Lower leg skin (tissue), 4 donors: ENCODE measurements around the gene SAMD10. TPM values are rescaled to one million over a fixed set of nuclear protein-coding genes. Genes with fewer than 3 reads are reported as not detected.

Experiments used
- DNase-seq, 2 donors: peaks; one replicate each; pipeline ENCODE4 v3.0.0-alpha.2; 2019; ENCODE audit warnings: low spot score in 2 of 2
- H3K4me3 ChIP-seq: fragments of 200-600 bp; sonication (generic); 2 replicates; pipeline ENCODE4 v1.5.1; 2017; ENCODE audit warnings: mild to moderate bottlenecking, low read depth; ENCODE audit not compliant: poor library complexity, severe bottlenecking
- POLR2A ChIP-seq, 2 donors: fragments of 450-650 bp; IDR thresholded peaks; one replicate each; pipeline ENCODE4 v1.6.1; 2016 to 2017; ENCODE audit warnings: antibody characterized with exemption in 2 of 2, mild to moderate bottlenecking in 1 of 2, moderate library complexity in 1 of 2
- WGBS, 2 donors: methylation state at CpG; one replicate each; pipeline ENCODE4 v1.1.5; 2018; 5-methylcytosine and 5-hydroxymethylcytosine counted together
- intact Hi-C: fragments of 100-400 bp; cut with DNase I; formaldehyde crosslinking; loops from one replicate; pipeline ENCODE4 v1.15.0; 2023; ENCODE audit warnings: low total_unique reads
- total RNA-seq, 4 donors: library from RNA; depleted of rRNA; stranded (reverse); fragments of >200 nt; gene quantifications; one replicate each; pipeline ENCODE4 v1.1.0, GENCODE V29; 2016
- TF ChIP-seq, protein P1 (sequence below), 3 donors: fragments of 450-650 bp; IDR thresholded peaks; one replicate each; pipeline ENCODE4 v1.5.1; 2016; ENCODE audit warnings: antibody characterized with exemption in 3 of 3, mild to moderate bottlenecking in 3 of 3, moderate library complexity in 2 of 3

Gene SAMD10
- total RNA-seq, 4 donors from 2014 or later = 8.1 to 11.3 (median 10.6) TPM

DNA sequence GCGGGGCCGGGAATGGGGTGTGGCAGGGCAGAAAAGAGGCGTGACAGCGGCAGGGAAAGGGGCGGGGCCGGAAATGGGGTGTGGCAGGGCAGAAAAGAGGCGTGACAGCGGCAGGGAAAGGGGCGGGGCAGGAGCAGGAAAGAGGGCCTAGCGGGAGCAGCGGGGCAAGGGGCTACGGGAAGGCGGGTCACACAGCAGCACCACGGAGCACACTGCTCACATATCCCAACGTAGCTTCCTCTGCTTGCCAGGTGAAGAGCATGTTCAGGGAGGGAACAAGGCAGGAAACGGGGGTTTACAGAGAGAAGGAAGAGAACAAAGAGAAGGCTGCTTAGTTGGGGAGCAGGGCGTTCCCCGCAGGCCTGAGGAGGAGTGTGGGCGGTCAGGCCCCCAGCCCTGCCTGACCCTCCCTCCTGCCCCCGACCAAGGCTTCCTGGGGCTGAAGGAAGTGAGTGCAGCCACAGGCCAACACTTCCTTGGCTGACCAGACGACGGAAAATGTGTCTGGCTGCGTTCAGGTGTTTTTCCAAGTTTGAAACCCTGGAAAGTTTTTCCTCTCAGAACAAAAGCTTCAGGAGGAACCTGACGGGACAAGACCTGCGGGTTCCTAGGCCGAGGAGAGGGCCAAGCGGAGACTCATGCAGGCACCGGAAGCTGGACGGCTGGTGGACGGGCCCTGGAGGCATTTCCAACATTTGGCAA lies 37.0 kb downstream of the SAMD10 start:
- intact Hi-C loops = no loop called here
- no peak for DNase-seq
- 45 to 49% methylated on average over 23 to 30 of the region's 30 CpGs for WGBS, 2 donors
- TF ChIP-seq, protein P1, sequence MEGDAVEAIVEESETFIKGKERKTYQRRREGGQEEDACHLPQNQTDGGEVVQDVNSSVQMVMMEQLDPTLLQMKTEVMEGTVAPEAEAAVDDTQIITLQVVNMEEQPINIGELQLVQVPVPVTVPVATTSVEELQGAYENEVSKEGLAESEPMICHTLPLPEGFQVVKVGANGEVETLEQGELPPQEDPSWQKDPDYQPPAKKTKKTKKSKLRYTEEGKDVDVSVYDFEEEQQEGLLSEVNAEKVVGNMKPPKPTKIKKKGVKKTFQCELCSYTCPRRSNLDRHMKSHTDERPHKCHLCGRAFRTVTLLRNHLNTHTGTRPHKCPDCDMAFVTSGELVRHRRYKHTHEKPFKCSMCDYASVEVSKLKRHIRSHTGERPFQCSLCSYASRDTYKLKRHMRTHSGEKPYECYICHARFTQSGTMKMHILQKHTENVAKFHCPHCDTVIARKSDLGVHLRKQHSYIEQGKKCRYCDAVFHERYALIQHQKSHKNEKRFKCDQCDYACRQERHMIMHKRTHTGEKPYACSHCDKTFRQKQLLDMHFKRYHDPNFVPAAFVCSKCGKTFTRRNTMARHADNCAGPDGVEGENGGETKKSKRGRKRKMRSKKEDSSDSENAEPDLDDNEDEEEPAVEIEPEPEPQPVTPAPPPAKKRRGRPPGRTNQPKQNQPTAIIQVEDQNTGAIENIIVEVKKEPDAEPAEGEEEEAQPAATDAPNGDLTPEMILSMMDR (IDR thresholded peaks at IDR 0.05) = no peak
- TF ChIP-seq POLR2A (IDR thresholded peaks at IDR 0.05) = no peak
- no peak overlapping the region for H3K4me3 ChIP-seq

DNA sequence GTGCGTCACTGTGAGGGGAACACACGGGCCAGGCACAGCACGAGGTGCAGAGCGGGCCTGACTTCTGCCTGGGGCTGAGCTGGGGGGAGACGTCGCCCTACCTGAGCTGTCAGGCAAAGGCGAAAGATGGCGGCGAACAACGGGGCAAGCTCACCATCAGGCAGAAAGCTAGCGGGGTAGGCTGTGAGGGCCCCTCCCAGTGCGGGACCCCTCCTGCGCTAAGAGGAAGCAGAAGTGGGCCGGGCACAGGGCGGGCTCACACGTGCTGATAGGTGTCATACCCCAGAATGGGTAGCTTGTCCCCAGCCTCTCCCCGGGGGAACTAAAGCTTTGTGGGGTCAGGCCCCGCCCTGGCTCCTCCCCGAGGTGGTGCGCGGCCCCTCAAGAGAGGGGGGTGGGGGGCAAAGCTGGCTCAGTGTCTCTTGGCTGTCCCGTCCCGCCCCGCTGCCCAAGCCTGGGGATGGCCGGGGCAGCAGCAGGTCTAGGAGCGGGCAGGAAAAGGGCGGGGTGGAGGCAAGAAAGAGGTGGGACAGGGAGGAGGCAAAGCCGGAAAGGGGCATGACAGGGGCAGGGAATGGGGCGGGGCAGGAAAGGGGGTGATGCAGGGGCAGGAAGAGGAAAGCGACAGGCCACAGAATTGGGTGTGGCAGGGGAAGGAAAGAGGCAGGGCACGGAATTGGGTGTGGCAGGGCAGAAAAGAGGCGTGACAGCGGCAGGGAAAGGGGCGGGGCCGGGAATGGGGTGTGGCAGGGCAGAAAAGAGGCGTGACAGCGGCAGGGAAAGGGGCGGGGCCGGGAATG lies 38.0 kb downstream of the SAMD10 start:
- no peak overlapping the region for H3K4me3 ChIP-seq
- 62 to 63% methylated on average over 31 to 35 of the region's 39 CpGs for WGBS, 2 donors
- peak in 1 of 2 donors; percentile 79 for DNase-seq
- intact Hi-C loops = no loop called here
- TF ChIP-seq, protein P1 (IDR thresholded peaks at IDR 0.05) = no peak
- TF ChIP-seq POLR2A (IDR thresholded peaks at IDR 0.05) = no peak

DNA sequence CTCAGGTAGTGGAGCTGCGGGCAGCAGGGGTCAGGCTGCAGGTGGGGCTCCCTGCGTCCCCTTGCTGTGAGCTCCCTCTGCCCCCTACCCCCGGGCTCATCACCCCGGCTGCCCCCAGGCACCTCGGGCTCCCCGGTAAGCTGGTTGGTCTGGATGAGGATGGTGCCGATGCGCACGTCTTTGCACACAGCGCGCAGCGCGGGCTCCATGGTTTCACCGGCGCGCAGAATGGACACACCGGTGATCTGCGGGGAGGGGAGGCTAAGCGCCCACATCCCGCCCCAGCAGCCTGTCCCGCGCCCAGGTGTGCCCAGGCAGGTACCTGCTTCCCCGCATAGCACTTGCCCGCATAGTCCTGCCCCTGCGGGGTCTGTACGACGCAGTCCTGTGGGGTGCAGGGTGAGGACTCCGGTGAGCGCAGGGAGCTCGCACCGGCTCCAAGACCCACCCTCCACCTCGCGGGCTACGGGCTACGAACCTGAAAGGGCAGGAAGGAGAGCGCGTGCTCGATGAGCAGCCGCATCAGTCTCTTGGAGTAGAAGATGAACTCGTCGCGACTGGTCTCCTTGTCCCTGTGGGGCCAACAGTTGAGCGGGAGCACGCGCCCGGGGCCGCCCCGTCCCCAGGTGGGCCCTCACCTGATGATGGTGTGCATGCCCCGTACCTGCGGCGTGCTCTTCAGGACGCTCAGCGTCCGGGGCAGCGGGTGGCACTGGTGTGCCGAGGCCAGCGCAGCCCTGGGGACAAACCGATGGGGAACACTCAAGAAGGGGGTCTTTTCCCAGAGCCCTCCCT lies 38.8 kb downstream of the SAMD10 start:
- H3K4me3 ChIP-seq = no peak overlapping the region
- TF ChIP-seq POLR2A (IDR thresholded peaks at IDR 0.05) = no peak
- TF ChIP-seq, protein P1 (IDR thresholded peaks at IDR 0.05) = no peak
- intact Hi-C loops = no loop called here
- no peak for DNase-seq
- 93 to 94% methylated on average over 32 to 56 of the region's 58 CpGs for WGBS, 2 donors

DNA sequence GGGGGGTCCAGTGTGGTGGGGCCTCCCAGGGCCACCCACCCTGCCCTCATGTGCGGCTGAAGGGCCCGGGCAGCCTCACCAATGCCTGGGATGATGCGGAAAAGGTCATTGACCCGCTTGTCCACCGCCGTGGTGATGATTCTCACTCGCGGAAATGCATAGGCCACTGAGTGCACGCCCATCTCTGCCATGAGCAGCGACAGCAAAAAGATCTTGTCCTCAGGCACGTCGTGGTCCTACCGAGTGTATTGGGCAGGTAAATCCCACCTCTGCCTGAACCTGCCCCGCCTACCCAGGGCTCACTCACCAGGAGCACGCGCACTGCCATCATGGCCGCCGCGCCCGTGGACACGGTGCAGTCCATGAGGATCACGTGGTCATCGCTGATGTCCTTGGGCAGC lies 39.4 kb downstream of the SAMD10 start:
- intact Hi-C loops = no loop called here
- WGBS, 2 donors = 91 to 92% methylated on average over 19 to 21 of the region's 23 CpGs

More for the DNA sequence above, 39.4 kb downstream of the SAMD10 start:
- no peak overlapping the region for H3K4me3 ChIP-seq
- no peak for DNase-seq
- no peak for TF ChIP-seq POLR2A (IDR thresholded peaks at IDR 0.05)
- TF ChIP-seq, protein P1 (IDR thresholded peaks at IDR 0.05) = no peak
